HG02571 (cell line): ENCODE measurements around the gene MTG2.

Source experiments
- ATAC-seq: cut with Tn5 transposase; IDR thresholded peaks from one replicate; pipeline ENCODE4 v1.9.1; 2021; ENCODE audit warnings: mild to moderate bottlenecking, moderate library complexity; ENCODE audit not compliant: unreplicated experiment

The MTG2 gene

GRCh38 chr20:62232194-62232593 is 49.4 kb downstream of the MTG2 start:
- no peak for ATAC-seq

- ATAC-seq = no peak
Measured at GRCh38 chr20:62232770-62233645, 50.2 kb downstream of the MTG2 start.

GRCh38 chr20:62233684-62234083 is 50.9 kb downstream of the MTG2 start:
- no peak for ATAC-seq

GRCh38 chr20:62234339-62234738 is 51.5 kb downstream of the MTG2 start:
- no peak for ATAC-seq

- no peak for ATAC-seq
Measured at GRCh38 chr20:62235001-62235776, 52.4 kb downstream of the MTG2 start.

- ATAC-seq = no peak
Measured at GRCh38 chr20:62235777-62236157, 52.9 kb downstream of the MTG2 start.

- ATAC-seq = no peak
Measured at GRCh38 chr20:62236200-62236599, 53.4 kb downstream of the MTG2 start.

GRCh38 chr20:62236766-62237513 is 54.1 kb downstream of the MTG2 start:
- no peak for ATAC-seq

- ATAC-seq = no peak
Measured at GRCh38 chr20:62237514-62237800, 54.6 kb downstream of the MTG2 start.

- peak; percentile 94 for ATAC-seq
Measured at GRCh38 chr20:62237801-62238568, 55.2 kb downstream of the MTG2 start, which contains the start of gene OSBPL2. Gene OSBPL2 (plus strand): TSS chr20:62238521. CDS start chr20:62256185, 17,664 bp downstream.

- peak; percentile 0 for ATAC-seq
Measured at GRCh38 chr20:62238569-62239277, 55.9 kb downstream of the MTG2 start.

- no peak for ATAC-seq
Measured at GRCh38 chr20:62239278-62239879, 56.6 kb downstream of the MTG2 start.

- no peak for ATAC-seq
Measured at GRCh38 chr20:62240020-62240685, 57.3 kb downstream of the MTG2 start.

- no peak for ATAC-seq
Measured at GRCh38 chr20:62241506-62241905, 58.7 kb downstream of the MTG2 start.

GRCh38 chr20:62242176-62242575 is 59.3 kb downstream of the MTG2 start:
- no peak for ATAC-seq

- ATAC-seq = no peak
Measured at GRCh38 chr20:62243106-62243505, 60.3 kb downstream of the MTG2 start.

GRCh38 chr20:62243906-62244515 is 61.2 kb downstream of the MTG2 start:
- ATAC-seq = no peak

GRCh38 chr20:62244644-62245108 is 61.8 kb downstream of the MTG2 start:
- no peak for ATAC-seq

- no peak for ATAC-seq
Measured at GRCh38 chr20:62245911-62246280, 63.1 kb downstream of the MTG2 start.
